CD4-positive, alpha-beta T cell treated with Interleukin-6 for 4 hours (primary cell): ENCODE data around the gene COL5A1.

ENCODE experiments used
- DNase-seq: peaks from one replicate; pipeline ENCODE4 v3.0.0-alpha.2; 2020; ENCODE audit warnings: mixed read lengths

The COL5A1 gene

GRCh38 chr9:134626571-134627416 lies 14.8 kb upstream of the COL5A1 start:
- no peak for DNase-seq

- no peak for DNase-seq
Observed at GRCh38 chr9:134627417-134628353, 13.9 kb upstream of the COL5A1 start.

DNA sequence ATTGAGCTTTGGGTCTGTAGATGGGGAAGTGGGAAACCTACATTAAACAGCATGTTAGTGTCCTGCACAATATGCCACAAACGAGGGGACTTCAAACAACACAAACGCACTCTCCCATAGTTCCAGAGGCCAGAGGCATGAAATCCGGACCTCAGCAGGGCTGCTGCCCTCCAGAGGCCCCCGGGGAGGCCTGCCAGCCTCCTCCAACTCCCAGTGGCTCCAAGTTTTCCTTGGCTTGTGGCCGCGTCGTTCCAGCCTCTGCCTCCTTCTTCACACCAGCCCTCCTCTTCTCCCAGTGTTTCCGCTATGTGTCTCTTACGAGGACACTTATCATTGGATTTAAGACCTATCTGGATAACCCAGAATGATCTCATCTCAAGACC lies 13.3 kb upstream of the COL5A1 start:
- no peak for DNase-seq

- no peak for DNase-seq
Observed at GRCh38 chr9:134629061-134629585, 12.5 kb upstream of the COL5A1 start.

GRCh38 chr9:134629586-134630392 lies 11.8 kb upstream of the COL5A1 start:
- no peak for DNase-seq

GRCh38 chr9:134630393-134630790 lies 11.2 kb upstream of the COL5A1 start:
- no peak for DNase-seq

- DNase-seq, result no peak
Observed at GRCh38 chr9:134630861-134631260, 10.7 kb upstream of the COL5A1 start.

DNA sequence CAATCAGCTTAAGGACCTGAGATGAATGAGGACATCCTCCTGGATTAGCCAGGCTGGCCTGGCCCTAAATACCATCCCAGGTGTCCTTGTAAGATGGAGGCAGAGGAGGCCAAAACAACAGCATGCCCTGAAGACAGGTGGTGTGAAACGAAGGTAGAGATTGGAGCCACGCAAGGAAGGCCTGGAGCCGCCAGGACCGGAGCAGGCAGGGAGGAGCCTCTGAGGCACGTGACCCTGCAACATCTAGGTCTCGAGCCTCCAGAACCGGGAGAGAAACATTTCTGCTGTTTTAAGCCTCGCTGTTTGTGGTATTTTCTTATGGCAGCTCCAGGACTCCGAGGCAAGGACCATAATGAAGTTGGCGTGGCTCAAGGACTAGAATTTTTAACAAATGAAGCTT lies 9.7 kb upstream of the COL5A1 start:
- no peak for DNase-seq

DNA sequence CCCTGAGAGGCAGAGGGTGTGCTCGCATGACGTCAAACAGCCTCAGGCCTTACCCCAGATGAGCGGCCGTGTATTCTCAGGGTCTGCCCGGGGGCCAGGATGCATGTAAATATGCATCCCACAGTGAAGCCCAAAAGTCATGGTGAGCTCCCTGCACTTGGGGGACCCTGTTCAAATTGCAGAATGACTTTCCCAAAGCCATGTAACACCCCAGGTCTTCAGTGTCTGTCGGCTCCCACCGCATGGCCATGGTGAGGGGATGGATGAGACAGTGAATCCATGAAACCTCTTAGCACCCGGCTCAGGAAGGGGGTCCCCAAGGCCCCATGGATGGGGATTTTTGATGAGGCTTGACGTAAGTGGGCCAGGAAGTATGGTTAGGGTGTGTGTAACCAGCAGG lies 9.3 kb upstream of the COL5A1 start:
- DNase-seq, result no peak

- no peak for DNase-seq
Observed at GRCh38 chr9:134633362-134634142, 8.1 kb upstream of the COL5A1 start.

DNA sequence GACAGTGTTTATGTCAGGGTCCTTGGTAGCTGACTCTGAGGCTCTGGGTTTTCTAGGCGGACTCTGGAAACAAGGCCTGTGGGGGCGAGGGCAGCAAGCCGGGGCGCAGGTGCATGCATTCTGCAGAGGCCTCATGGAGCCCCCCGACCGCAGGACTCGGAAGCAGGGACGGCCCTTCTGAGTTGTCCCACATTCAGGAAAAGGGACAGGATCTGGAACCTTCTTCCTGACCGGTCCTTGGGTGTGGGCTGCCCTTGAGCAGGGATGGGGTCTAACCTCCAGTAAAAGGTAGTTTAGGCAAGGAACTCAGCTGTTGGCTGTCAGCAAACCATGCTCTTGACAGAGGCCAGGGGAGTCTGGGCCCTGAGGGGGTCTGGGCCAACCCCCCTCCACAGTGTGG lies 7.4 kb upstream of the COL5A1 start:
- DNase-seq, result no peak

GRCh38 chr9:134634667-134635230 lies 6.9 kb upstream of the COL5A1 start:
- no peak for DNase-seq

DNA sequence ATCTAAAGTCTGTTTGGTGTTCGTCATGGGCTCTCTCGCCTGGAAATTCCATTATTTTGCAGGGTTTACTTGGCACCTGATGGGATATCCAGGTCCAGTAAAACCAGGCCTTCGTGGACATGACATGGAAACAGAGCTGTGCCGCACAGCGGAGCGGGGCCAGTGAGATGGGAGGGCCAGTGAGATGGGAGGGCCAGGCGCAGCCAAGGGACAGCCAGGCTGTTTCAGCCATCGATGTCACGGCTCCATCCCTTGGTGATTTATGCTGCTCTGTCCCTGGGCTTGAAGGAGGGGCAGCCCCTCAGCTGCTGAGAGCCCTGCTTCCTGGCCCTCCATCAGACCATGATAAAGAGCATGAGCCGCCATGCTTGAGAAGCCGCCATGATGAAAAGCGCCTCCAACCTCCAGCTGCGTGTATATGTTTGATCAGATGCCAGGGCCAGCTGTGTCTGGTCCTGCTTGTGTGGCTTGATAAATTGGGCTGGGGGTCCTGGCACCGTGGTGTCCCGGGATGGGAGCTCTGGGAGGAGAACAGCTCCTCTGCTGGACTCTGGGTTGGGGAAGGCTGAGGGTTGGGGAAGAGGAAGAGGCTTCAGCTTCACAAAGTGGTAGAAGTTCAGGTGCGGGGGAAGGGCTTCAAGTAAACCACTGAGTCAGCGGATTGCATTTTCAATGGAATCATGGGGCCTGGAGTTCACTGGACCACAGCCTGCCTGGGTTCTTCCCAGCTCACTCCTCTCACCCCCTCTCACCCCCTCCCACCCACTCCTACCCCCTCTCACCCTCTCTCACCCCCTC lies 6.1 kb upstream of the COL5A1 start:
- DNase-seq, result no peak

- DNase-seq, result no peak
Observed at GRCh38 chr9:134636149-134636507, 5.5 kb upstream of the COL5A1 start.

- no peak for DNase-seq
Observed at GRCh38 chr9:134637241-134637640, 4.4 kb upstream of the COL5A1 start.

GRCh38 chr9:134637696-134638501 lies 3.7 kb upstream of the COL5A1 start:
- DNase-seq, result no peak

DNA sequence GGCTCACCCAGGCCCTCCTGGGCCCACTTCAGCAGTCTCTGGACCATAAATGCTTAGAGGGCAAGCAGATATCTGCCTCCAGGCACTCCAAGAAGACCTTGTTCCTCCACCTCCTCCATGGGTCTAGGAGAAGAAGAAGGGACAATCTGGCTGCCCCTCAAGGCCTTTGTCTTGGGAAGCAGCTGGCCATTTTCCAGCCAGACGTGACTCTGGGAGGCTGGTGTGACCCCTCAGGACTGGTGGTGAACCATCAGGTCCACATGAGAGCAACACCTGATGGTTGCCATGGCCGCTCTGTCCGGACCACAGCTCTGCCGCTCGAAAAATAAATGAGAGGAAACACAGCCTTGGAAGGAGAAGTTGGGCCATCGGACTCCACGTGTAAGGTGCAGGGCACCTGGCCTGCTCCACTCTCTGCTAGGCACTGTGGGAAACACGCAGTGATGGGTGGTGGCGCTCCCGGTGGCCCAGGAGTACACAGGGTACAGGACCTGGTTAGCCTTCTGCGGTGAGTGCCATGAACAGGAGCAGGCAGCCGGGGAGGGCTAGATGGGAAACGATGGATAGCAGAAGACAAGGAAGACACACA lies 3.0 kb upstream of the COL5A1 start:
- no peak for DNase-seq

DNA sequence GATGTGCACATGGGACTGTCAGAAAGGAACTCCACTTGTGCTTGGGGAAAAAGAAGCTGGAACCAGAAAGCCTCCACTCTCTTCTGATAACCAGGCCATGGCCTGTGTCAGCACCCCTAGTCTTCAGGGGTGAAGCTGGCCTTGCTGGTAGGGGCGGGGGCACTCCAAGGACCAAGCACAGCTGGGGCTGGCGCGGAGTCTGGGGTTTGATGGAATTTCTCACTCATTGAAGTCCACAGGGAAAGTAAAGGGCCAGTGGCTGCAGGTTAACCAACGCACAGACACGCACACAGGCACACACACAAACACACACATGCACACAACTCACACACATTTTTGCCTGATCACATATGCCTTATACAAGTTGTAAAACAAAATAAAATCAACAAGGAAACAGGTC lies 1.6 kb upstream of the COL5A1 start:
- DNase-seq, result no peak

DNA sequence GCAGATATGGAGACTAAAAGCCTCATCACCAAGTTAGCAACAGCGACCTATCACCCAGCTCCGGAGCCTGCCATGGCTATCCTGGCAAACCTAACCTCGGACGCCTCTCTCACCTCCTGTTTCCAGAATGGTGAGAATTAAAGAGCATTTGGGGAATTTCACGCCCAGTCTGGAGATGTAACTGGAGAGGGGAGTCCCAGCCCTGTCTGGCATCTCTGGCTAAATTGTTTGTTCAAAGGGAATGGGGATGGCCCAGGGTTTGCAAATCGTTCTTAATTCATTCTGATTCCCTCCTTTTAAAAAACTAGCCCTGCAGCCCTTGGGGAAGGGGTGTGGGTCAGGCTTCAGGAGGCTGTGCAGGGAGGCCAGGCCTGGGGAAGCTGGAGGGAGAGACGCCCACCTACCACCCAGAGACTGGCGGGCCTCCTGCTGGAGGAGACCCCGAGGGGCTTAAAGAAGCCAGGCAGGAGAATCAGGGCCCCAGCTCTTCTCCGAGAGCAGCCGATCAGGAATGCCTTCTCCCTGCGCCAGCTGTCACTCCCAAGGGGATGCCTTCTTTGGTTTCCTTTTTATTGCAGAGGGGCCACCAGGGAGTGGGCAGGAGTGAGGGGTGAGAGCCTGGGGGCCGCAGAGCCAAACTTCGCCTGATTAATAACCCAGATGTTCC lies 964 bp upstream of the COL5A1 start:
- DNase-seq, result no peak
